Neural cell (in vitro differentiated cells): Measurements from ENCODE around the gene TIE1. TPM values are rescaled to one million over a fixed set of nuclear protein-coding genes. Genes with fewer than 3 reads are reported as not detected.

Experiments used
- H2AFZ ChIP-seq: fragments of 200-600, 300-800 bp; sonication (generic), shearing (Covaris generic); 2 replicates; pipeline ENCODE4 v1.6.0; 2014; ENCODE audit warnings: low read depth, mild to moderate bottlenecking, antibody characterized with exemption, low read length, moderate library complexity
- H3F3A ChIP-seq: fragments of 200-600 bp; shearing (Covaris generic); 2 replicates; pipeline ENCODE4 v1.6.1; 2016; ENCODE audit warnings: mild to moderate bottlenecking, moderate library complexity, mixed read lengths, antibody characterized with exemption, low read length; ENCODE audit not compliant: insufficient read depth, poor library complexity, severe bottlenecking
- H3K27ac ChIP-seq: fragments of 200-600, 300-800 bp; sonication (generic), shearing (Covaris generic); 2 replicates; pipeline ENCODE4 v1.5.1; 2014; ENCODE audit warnings: mild to moderate bottlenecking, low read length, moderate library complexity
- H3K27me3 ChIP-seq: fragments of 300-800, 200-600 bp; sonication (generic), shearing (Covaris generic); 2 replicates; pipeline ENCODE4 v1.6.0; 2014; ENCODE audit warnings: mild to moderate bottlenecking, low read depth, low read length, moderate library complexity; ENCODE audit not compliant: insufficient read depth
- H3K36me3 ChIP-seq: fragments of 300-800, 200-600 bp; sonication (generic), shearing (Covaris generic); 2 replicates; pipeline ENCODE4 v1.5.1; 2014; ENCODE audit warnings: mild to moderate bottlenecking, antibody characterized with exemption, low read length, moderate library complexity; ENCODE audit not compliant: insufficient read depth
- H3K4me2 ChIP-seq: fragments of 300-800, 200-600 bp; sonication (generic), shearing (Covaris generic); 2 replicates; pipeline ENCODE4 v1.6.0; 2014; ENCODE audit warnings: mild to moderate bottlenecking, low read length
- H3K4me3 ChIP-seq: fragments of 300-800, 200-600 bp; sonication (generic), shearing (Covaris generic); 2 replicates; pipeline ENCODE4 v1.5.1; 2014; ENCODE audit warnings: mild to moderate bottlenecking, low read length, moderate library complexity
- H3K79me2 ChIP-seq: fragments of 200-600 bp; shearing (Covaris generic); replicated peaks from 2 replicates; pipeline ENCODE4 v1.6.0; 2014; ENCODE audit warnings: mild to moderate bottlenecking, low read length, moderate library complexity; ENCODE audit not compliant: insufficient read depth
- H3K9ac ChIP-seq: fragments of 300-800, 200-600 bp; sonication (generic), shearing (Covaris generic); 2 replicates; pipeline ENCODE4 v1.6.1; 2016; ENCODE audit warnings: mild to moderate bottlenecking, low read length, mixed read lengths
- H3K9me2 ChIP-seq: fragments of 200-600 bp; shearing (Covaris generic); 2 replicates; pipeline ENCODE4 v1.6.1; 2016; ENCODE audit warnings: mild to moderate bottlenecking, low read length, mixed read lengths; ENCODE audit not compliant: insufficient read depth
- H3K9me3 ChIP-seq: fragments of 200-600, 300-800 bp; sonication (generic), shearing (Covaris generic); 2 replicates; pipeline ENCODE4 v1.6.1; 2016; ENCODE audit warnings: mild to moderate bottlenecking, mixed run types, low read length, moderate library complexity, mixed read lengths
- H4K20me1 ChIP-seq: fragments of 200-600 bp; shearing (Covaris generic); 2 replicates; pipeline ENCODE4 v1.6.1; 2016; ENCODE audit warnings: mild to moderate bottlenecking, mixed run types; ENCODE audit not compliant: insufficient read depth
- EP300 ChIP-seq: fragments of 450-650 bp; conservative IDR thresholded peaks from 2 replicates; pipeline ENCODE4 v1.6.1; 2014; ENCODE audit warnings: antibody characterized with exemption, mild to moderate bottlenecking, moderate library complexity; ENCODE audit not compliant: poor library complexity, severe bottlenecking
- EZH2 ChIP-seq: fragments of 200-600, 300-800 bp; shearing (Covaris generic), sonication (generic); IDR thresholded peaks from 2 replicates; pipeline ENCODE4 v1.6.1; 2014; ENCODE audit warnings: antibody characterized with exemption, low read length, borderline replicate concordance, mild to moderate bottlenecking; ENCODE audit not compliant: insufficient read depth, poor library complexity, severe bottlenecking
- MXI1 ChIP-seq: fragments of 450-650 bp; conservative IDR thresholded peaks from 2 replicates; pipeline ENCODE4 v1.6.1; 2014; ENCODE audit warnings: antibody characterized with exemption, mild to moderate bottlenecking; ENCODE audit not compliant: poor library complexity, severe bottlenecking
- POLR2AphosphoS5 ChIP-seq: IDR thresholded peaks from 2 replicates; pipeline ENCODE4 v1.6.1; 2012
- RAD21 ChIP-seq: fragments of 450-650 bp; conservative IDR thresholded peaks from 2 replicates; pipeline ENCODE4 v1.6.1; 2014; ENCODE audit warnings: antibody characterized with exemption, mild to moderate bottlenecking, moderate library complexity
- SMC3 ChIP-seq: fragments of 450-650 bp; conservative IDR thresholded peaks from 2 replicates; pipeline ENCODE4 v1.6.1; 2014; ENCODE audit warnings: antibody characterized with exemption, mild to moderate bottlenecking, moderate library complexity; ENCODE audit not compliant: poor library complexity
- TAF1 ChIP-seq: IDR thresholded peaks from 2 replicates; pipeline ENCODE4 v1.6.1; 2012; ENCODE audit warnings: low read depth
- polyA plus RNA-seq: library from polyadenylated mRNA; depleted of rRNA; stranded (reverse); fragments of >200 nt; gene quantifications from 2 replicates; pipeline ENCODE4 v1.2.3, GENCODE V29; 2014
- TF ChIP-seq, protein P1 (sequence below): IDR thresholded peaks from 2 replicates; pipeline ENCODE4 v1.6.1; 2012; ENCODE audit warnings: borderline replicate concordance
- TF ChIP-seq, protein P2 (sequence below): fragments of 450-650 bp; IDR thresholded peaks from 2 replicates; pipeline ENCODE4 v1.5.1; 2014; ENCODE audit warnings: antibody characterized with exemption, mild to moderate bottlenecking, moderate library complexity; ENCODE audit not compliant: poor library complexity, severe bottlenecking

Gene TIE1
- polyA plus RNA-seq, 1 donor from 2014 or later: not detected

DNA sequence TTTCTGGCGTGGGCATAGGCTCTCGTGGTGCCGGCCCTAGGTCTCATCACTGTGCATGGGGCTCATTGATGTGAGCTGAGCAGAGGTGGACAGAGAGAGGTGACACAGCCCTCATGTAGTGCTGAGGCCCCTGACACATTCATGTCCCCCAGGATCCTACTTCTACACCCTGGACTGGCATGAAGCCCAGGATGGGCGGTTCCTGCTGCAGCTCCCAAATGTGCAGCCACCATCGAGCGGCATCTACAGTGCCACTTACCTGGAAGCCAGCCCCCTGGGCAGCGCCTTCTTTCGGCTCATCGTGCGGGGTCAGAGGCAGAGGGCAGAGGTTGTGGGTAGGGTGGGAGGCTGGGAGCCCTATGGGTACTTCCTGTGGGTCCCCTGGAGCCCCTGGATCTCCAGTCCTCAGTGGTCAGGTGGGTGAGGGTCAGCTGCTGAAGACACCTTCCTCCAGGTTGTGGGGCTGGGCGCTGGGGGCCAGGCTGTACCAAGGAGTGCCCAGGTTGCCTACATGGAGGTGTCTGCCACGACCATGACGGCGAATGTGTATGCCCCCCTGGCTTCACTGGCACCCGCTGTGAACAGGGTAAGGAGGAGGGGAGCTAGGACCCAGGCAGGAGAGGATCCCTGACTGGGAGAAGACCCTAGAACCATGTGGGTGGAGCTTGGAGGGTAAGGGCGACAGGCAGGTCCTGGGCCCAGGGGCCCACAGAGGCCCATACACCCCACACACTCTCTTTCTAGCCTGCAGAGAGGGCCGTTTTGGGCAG is 6.1 kb downstream of the TIE1 start:
- Histone ChIP-seq H4K20me1 (no peaks in the 10 kb centered on the region), H3K4me2 (no peak overlapping the region), H3K27me3 (no peaks in the 10 kb centered on the region), H3K36me3 (no peaks in the 10 kb centered on the region), H3K9me2 (no peaks in the 10 kb centered on the region), H2AFZ (no peak overlapping the region), H3K9ac (no peak overlapping the region), H3K9me3 (no peaks in the 10 kb centered on the region), H3K4me3 (no peak overlapping the region), H3K79me2 (no peaks in the 10 kb centered on the region), H3K27ac (no peak overlapping the region), H3F3A (no peaks in the 10 kb centered on the region)
- TF ChIP-seq MXI1 (no peak), EP300 (no peak), SMC3 (no peak), POLR2AphosphoS5 (no peak), RAD21 (no peak), EZH2 (no peak), TAF1 (no peak)
- TF ChIP-seq, protein P1, sequence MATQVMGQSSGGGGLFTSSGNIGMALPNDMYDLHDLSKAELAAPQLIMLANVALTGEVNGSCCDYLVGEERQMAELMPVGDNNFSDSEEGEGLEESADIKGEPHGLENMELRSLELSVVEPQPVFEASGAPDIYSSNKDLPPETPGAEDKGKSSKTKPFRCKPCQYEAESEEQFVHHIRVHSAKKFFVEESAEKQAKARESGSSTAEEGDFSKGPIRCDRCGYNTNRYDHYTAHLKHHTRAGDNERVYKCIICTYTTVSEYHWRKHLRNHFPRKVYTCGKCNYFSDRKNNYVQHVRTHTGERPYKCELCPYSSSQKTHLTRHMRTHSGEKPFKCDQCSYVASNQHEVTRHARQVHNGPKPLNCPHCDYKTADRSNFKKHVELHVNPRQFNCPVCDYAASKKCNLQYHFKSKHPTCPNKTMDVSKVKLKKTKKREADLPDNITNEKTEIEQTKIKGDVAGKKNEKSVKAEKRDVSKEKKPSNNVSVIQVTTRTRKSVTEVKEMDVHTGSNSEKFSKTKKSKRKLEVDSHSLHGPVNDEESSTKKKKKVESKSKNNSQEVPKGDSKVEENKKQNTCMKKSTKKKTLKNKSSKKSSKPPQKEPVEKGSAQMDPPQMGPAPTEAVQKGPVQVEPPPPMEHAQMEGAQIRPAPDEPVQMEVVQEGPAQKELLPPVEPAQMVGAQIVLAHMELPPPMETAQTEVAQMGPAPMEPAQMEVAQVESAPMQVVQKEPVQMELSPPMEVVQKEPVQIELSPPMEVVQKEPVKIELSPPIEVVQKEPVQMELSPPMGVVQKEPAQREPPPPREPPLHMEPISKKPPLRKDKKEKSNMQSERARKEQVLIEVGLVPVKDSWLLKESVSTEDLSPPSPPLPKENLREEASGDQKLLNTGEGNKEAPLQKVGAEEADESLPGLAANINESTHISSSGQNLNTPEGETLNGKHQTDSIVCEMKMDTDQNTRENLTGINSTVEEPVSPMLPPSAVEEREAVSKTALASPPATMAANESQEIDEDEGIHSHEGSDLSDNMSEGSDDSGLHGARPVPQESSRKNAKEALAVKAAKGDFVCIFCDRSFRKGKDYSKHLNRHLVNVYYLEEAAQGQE: no peak
- TF ChIP-seq, protein P2, sequence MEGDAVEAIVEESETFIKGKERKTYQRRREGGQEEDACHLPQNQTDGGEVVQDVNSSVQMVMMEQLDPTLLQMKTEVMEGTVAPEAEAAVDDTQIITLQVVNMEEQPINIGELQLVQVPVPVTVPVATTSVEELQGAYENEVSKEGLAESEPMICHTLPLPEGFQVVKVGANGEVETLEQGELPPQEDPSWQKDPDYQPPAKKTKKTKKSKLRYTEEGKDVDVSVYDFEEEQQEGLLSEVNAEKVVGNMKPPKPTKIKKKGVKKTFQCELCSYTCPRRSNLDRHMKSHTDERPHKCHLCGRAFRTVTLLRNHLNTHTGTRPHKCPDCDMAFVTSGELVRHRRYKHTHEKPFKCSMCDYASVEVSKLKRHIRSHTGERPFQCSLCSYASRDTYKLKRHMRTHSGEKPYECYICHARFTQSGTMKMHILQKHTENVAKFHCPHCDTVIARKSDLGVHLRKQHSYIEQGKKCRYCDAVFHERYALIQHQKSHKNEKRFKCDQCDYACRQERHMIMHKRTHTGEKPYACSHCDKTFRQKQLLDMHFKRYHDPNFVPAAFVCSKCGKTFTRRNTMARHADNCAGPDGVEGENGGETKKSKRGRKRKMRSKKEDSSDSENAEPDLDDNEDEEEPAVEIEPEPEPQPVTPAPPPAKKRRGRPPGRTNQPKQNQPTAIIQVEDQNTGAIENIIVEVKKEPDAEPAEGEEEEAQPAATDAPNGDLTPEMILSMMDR: no peak

GRCh38 chr1:43307458-43308158 is 6.8 kb downstream of the TIE1 start:
- no peaks in the 10 kb centered on the region for H3K9me2 ChIP-seq
- no peak overlapping the region for H3K9ac ChIP-seq
- no peaks in the 10 kb centered on the region for H3K79me2 ChIP-seq
- H3K36me3 ChIP-seq: no peaks in the 10 kb centered on the region
- H3K4me2 ChIP-seq: no peak overlapping the region
- no peaks in the 10 kb centered on the region for H3K27me3 ChIP-seq
- H4K20me1 ChIP-seq: no peaks in the 10 kb centered on the region
- TF ChIP-seq, protein P2: no peak
- TF ChIP-seq POLR2AphosphoS5 (no peak), TAF1 (no peak), EP300 (no peak)
- TF ChIP-seq, protein P1: no peak
- H3K9me3 ChIP-seq: no peaks in the 10 kb centered on the region
- no peak overlapping the region for H3K4me3 ChIP-seq
- H3F3A ChIP-seq: no peaks in the 10 kb centered on the region
- no peak overlapping the region for H2AFZ ChIP-seq
- H3K27ac ChIP-seq: no peak overlapping the region
